Aorta (tissue), 5 donors: Measurements from ENCODE around the gene APOL3. TPM values are rescaled to one million over a fixed set of nuclear protein-coding genes. Genes with fewer than 3 reads are reported as not detected.
"Not testable (repeated sequence)": the region's sequence is repeated elsewhere in the genome, so short reads cannot be mapped to it uniquely, and the experiment has no call there.

Experiments used
- ATAC-seq: fragments of 200-7000 bp; cut with Tn5 transposase; one replicate; pipeline ENCODE4 v1.9.1; 2022; ENCODE audit warnings: moderate library complexity; ENCODE audit not compliant: low FRiP score
- DNase-seq, 2 donors: peaks; one replicate each; pipeline ENCODE4 v3.0.0-alpha.2; 2020
- H3K27ac ChIP-seq, 2 donors: one replicate each; pipeline ENCODE4 v1.5.1; 2013; ENCODE audit warnings: low read length in 2 of 2, mild to moderate bottlenecking in 2 of 2, moderate library complexity in 2 of 2, control low read depth in 1 of 2, inconsistent platforms in 1 of 2, low read depth in 1 of 2
- H3K27me3 ChIP-seq, 2 donors: one replicate each; pipeline ENCODE4 v1.6.1; 2013; ENCODE audit warnings: control low read depth in 1 of 2, low read length in 1 of 2, mild to moderate bottlenecking in 1 of 2, moderate library complexity in 1 of 2; ENCODE audit not compliant: insufficient read depth in 2 of 2, control insufficient read depth in 1 of 2
- H3K36me3 ChIP-seq, 2 donors: one replicate each; pipeline ENCODE4 v1.6.1; 2013; ENCODE audit warnings: control low read depth in 1 of 2, low read length in 1 of 2, mild to moderate bottlenecking in 1 of 2; ENCODE audit not compliant: insufficient read depth in 2 of 2, control insufficient read depth in 1 of 2
- H3K4me1 ChIP-seq, 2 donors: one replicate each; pipeline ENCODE4 v1.6.1; 2013; ENCODE audit warnings: low read length in 2 of 2, control low read depth in 1 of 2, mild to moderate bottlenecking in 1 of 2, moderate library complexity in 1 of 2; ENCODE audit not compliant: insufficient read depth in 2 of 2, control insufficient read depth in 1 of 2
- H3K4me3 ChIP-seq, 2 donors: one replicate each; pipeline ENCODE4 v1.5.1; 2013; ENCODE audit warnings: low read length in 2 of 2, control low read depth in 1 of 2, mild to moderate bottlenecking in 1 of 2
- H3K9me3 ChIP-seq: one replicate; pipeline ENCODE4 v1.6.1; 2013; ENCODE audit warnings: mild to moderate bottlenecking, low read length; ENCODE audit not compliant: control insufficient read depth
- WGBS, 2 donors: extraction: QIAGEN DNeasy Blood & Tissue Kit; methylation state at CpG; one replicate each; pipeline ENCODE4 v1.1.7; 2013; 5-methylcytosine and 5-hydroxymethylcytosine counted together
- intact Hi-C, 2 donors: fragments of 100-400 bp; cut with DNase I; formaldehyde crosslinking; loops; one replicate each; pipeline versions ENCODE4 v1.14.2 to v1.15.0; 2022
- polyA plus RNA-seq, 2 donors: library from polyadenylated mRNA; stranded (reverse); fragments of 200-250 nt; gene quantifications; one replicate each; pipeline ENCODE4 v1.2.3, GENCODE V29; 2013
- total RNA-seq, 2 donors: library from RNA; stranded (reverse); fragmentation: NEBNext Ultra II Directional; extraction: Animal tissue kit (Norgen Biotek cat#: 25700); gene quantifications; one replicate each; pipeline ENCODE4 v1.2.1, GENCODE V29; 2021
- donor health status: healthy with polysubstance abuse.
- donor health status: Bipolar disorder and iron deficiency.
- donor health status: DM: no; HTN: no; CAD: no.
- donor health status: DM: no; HTN: no; CAD: no.
- donor health status: DM: yes; HTN: yes; CAD: no.

Gene APOL3
- total and polyA plus RNA-seq, 4 donors = 40.2 to 113 (median 63.3) TPM

GRCh38 chr22:36141481-36141880 lies 19.1 kb downstream of the APOL3 start:
- no peak for ATAC-seq
- intact Hi-C loops = no loop called here
- 80 to 84% methylated on average over 9 of the region's 9 CpGs for WGBS, 2 donors
- H3K9me3 ChIP-seq = no peaks in the 10 kb centered on the region
- H3K4me1 ChIP-seq = no peaks in the 10 kb centered on the region
- H3K36me3 ChIP-seq = no peaks in the 10 kb centered on the region
- DNase-seq = peak in 1 of 2 donors; percentile 37
- no peak overlapping the region for H3K27ac ChIP-seq
- no peak overlapping the region for H3K4me3 ChIP-seq
- no peaks in the 10 kb centered on the region for H3K27me3 ChIP-seq

GRCh38 chr22:36138709-36139108 lies 21.8 kb downstream of the APOL3 start:
- 79 to 88% methylated on average over 1 of the region's 4 CpGs for WGBS, 2 donors
- H3K4me3 ChIP-seq, ATAC-seq, H3K4me1 ChIP-seq, H3K27ac ChIP-seq, intact Hi-C loops, H3K9me3 ChIP-seq, H3K36me3 ChIP-seq, H3K27me3 ChIP-seq: not testable (repeated sequence)
- DNase-seq = peak in 1 of 2 donors; percentile 13

GRCh38 chr22:36136988-36137387 lies 23.6 kb downstream of the APOL3 start:
- WGBS, 2 donors = 76 to 77% methylated on average over 2 of the region's 2 CpGs
- Histone ChIP-seq H3K27me3 (no peaks in the 10 kb centered on the region), H3K27ac (no peak overlapping the region), H3K4me3 (no peak overlapping the region), H3K4me1 (no peaks in the 10 kb centered on the region), H3K9me3 (no peaks in the 10 kb centered on the region), H3K36me3 (no peaks in the 10 kb centered on the region)
- ATAC-seq (no peak), DNase-seq (no peak)
- intact Hi-C loops = no loop called here

- no peaks in the 10 kb centered on the region for H3K9me3 ChIP-seq
Measured at GRCh38 chr22:36136475-36136874, 24.1 kb downstream of the APOL3 start.

GRCh38 chr22:36135306-36135980 lies 25.1 kb downstream of the APOL3 start:
- no peak overlapping the region for H3K4me3 ChIP-seq
- ATAC-seq = no peak
- no peaks in the 10 kb centered on the region for H3K27me3 ChIP-seq
- peak in 1 of 2 donors; percentile 47 for DNase-seq
- no peaks in the 10 kb centered on the region for H3K36me3 ChIP-seq
- intact Hi-C loops = no loop called here
- H3K27ac ChIP-seq = no peak overlapping the region
- H3K4me1 ChIP-seq = no peaks in the 10 kb centered on the region
- H3K9me3 ChIP-seq = no peaks in the 10 kb centered on the region
- 79 to 84% methylated on average over 16 of the region's 16 CpGs for WGBS, 2 donors

More at GRCh38 chr22:36136475-36136874, 24.1 kb downstream of the APOL3 start:
- peak; percentile 64 to 70 for DNase-seq
- no peaks in the 10 kb centered on the region for H3K36me3 ChIP-seq
- H3K27me3 ChIP-seq = no peaks in the 10 kb centered on the region
- no peaks in the 10 kb centered on the region for H3K4me1 ChIP-seq
- ATAC-seq = peak; percentile 61
- 70 to 73% methylated on average over 5 of the region's 5 CpGs for WGBS, 2 donors
- no peak overlapping the region for H3K27ac ChIP-seq
- intact Hi-C loops = no loop called here
- no peak overlapping the region for H3K4me3 ChIP-seq

- 82 to 83% methylated on average over 8 of the region's 8 CpGs for WGBS, 2 donors
- Histone ChIP-seq H3K27me3 (no peaks in the 10 kb centered on the region), H3K27ac (no peak overlapping the region), H3K4me1 (no peaks in the 10 kb centered on the region), H3K9me3 (no peaks in the 10 kb centered on the region), H3K36me3 (no peaks in the 10 kb centered on the region), H3K4me3 (no peak overlapping the region)
- intact Hi-C loops = no loop called here
- DNase-seq (peak in 1 of 2 donors; percentile 9), ATAC-seq (no peak)
Measured at GRCh38 chr22:36134182-36134581, 26.4 kb downstream of the APOL3 start.

GRCh38 chr22:36131907-36132306 lies 28.6 kb downstream of the APOL3 start:
- WGBS, 2 donors = 90 to 91% methylated on average over 10 of the region's 10 CpGs

GRCh38 chr22:36129486-36130388 lies 30.8 kb downstream of the APOL3 start:
- peak in 1 of 2 donors; percentile 48 for DNase-seq
- H3K36me3 ChIP-seq = no peaks in the 10 kb centered on the region
- no peak overlapping the region for H3K4me3 ChIP-seq
- intact Hi-C loops = loop anchor here (10.0 kb wide), 2 partner anchors 65 to 695 kb away; no protein-coding TSS in a partner anchor
- no peaks in the 10 kb centered on the region for H3K4me1 ChIP-seq
- WGBS, 2 donors = 58 to 67% methylated on average over 14 of the region's 14 CpGs
- H3K27ac ChIP-seq = no peak overlapping the region
- no peaks in the 10 kb centered on the region for H3K9me3 ChIP-seq
- ATAC-seq = peak; percentile 51
- no peaks in the 10 kb centered on the region for H3K27me3 ChIP-seq

More at GRCh38 chr22:36131907-36132306, 28.6 kb downstream of the APOL3 start:
- DNase-seq (peak in 1 of 2 donors; percentile 26), ATAC-seq (no peak)
- Histone ChIP-seq H3K4me3 (no peak overlapping the region), H3K27ac (no peak overlapping the region), H3K27me3 (no peaks in the 10 kb centered on the region), H3K36me3 (no peaks in the 10 kb centered on the region), H3K9me3 (no peaks in the 10 kb centered on the region), H3K4me1 (no peaks in the 10 kb centered on the region)
- intact Hi-C loops = no loop called here
